Activated CD8-positive, alpha-beta memory T cell treated with anti-CD3 and anti-CD28 coated beads, Interleukin-2, amount 50 U/mL, for 48 hours (primary cell): ENCODE results near the gene SCAP.
"Not testable (repeated sequence)": the region's sequence is repeated elsewhere in the genome, so short reads cannot be mapped to it uniquely, and the experiment has no call there.

Source experiments
- DNase-seq: peaks from one replicate; pipeline ENCODE4 v3.0.0-alpha.2; 2020

SCAP gene

DNA sequence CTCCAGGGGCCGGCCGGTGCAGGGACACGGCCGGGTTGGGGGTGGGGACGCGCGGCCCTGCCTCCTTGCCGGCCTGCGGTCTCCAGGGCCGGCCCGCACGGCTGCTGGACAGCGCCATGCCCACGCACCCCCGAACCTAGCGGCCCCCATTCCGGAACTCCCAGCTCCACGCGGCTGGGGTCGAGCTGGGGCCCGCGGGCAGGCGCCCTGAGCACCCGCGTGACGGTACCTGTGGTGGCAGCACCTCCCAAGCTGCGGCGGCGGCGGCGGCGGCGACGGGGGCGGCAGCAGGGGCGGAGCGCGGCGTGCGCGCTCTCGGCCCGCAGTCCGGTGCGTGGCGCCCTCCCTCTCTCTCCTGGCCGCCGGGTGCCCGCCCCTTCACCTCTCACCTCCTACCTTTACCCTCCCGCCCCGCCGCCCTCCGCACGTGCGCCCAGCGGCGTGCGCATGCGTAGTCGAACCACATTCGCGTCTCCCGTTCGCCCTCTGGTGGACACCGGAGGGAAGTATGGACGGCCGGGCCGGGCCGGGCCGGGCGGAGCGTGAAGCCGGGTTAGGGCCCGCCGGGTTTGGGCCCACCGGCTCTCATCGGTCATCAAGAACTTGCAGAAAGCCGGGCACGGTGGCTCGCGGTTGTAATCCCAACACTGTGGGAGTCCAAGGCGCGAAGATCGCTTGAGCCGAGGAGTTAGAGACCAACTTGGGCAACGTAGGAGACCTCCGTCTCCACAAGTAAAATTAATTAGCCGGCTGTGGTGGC lies at the start of gene SCAP:
TSS of gene SCAP (minus strand) at position 372 of the 760 bp plus-strand sequence. CDS start 32,948 bp downstream, outside the sequence.
- DNase-seq, result peak; percentile 100

GRCh38 chr3:47523310-47524073 lies 47.8 kb upstream of the SCAP start:
- DNase-seq, result no peak

DNA sequence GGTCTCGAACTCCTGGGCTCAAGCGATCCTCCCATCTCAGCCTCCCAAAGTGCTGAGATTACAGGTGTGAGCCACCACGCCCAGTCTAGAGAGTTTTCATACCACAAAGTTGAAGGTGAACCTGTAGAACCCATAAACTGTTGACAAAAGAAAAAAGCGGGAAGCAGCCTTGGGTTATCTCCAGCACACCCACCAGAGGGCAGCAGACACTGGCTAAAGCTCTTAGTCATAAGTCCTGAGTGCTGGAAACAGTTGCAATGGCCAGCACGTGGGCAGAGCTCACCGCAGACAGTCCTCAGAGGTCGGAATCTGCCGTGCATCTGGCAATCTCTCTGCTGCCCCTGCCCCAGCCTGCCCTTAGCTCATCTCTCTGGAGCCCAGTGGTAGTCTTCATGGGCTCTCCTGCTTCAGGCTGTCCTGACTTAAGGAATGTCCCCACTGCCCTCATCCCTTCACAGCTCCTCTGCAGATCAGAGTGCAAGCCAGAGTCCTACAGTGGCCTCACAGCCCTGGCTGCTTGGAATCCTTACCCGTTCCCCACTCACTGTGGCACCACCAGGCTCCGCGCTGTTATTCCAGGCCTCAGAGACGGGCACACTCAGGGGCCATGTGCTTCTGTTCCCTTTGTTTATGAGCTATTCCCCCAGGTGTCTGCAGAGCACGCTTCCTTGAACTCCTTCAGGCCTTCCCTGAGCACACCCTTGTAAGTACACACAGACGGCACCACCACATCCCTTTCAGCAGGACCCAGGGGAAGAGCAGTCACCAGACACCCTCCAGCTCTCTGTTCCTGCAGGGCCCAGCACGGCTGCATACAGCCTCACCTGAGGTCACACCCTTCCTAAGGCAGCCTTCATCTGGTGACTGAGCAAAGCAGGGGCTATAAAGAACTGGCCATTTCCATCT lies 46.6 kb upstream of the SCAP start:
- DNase-seq, result peak; percentile 83

DNA sequence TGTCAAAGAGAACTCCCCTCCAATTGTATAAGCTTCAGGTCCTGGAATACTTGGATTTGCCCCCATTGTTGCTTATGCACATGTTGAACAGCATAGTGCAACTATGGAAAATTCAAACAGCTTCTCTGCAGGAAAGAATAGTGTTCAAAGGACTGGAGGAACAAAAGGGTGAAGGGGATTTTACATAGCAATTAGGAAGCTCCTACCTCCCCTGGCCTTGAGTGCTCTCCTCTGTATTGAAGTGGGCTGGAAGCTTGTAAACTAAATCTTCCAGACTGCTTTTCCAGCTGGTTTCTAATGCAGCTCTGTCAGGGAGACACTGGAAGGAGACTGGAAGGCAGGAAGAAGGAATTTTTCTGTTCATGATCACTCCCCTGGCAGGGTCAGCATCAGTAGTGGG lies 45.0 kb upstream of the SCAP start:
- DNase-seq, result no peak

GRCh38 chr3:47517937-47518336 lies 42.2 kb upstream of the SCAP start:
- DNase-seq, result no peak

- DNase-seq, result no peak
Observed at GRCh38 chr3:47515864-47516319, 40.2 kb upstream of the SCAP start.

DNA sequence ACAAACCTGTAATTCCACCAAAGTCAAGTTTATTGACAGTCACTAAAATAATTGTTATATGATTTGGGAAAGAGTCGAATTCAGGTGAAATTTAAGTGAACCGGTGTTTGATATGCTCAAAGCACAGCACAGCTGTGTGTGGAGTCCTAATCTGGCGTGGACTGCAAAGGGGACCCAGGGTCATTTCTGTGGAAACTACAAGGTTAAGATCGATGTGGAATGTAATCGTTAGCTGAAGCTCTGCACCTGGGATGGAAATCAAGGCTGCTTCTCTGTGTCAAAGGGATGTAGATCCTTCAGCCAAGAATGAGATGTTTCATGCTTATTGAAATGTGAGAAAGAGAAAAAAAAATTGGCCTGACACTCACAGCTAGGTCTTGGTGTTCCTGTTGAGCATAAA lies 39.4 kb upstream of the SCAP start:
- no peak for DNase-seq

- peak; percentile 99 for DNase-seq
Observed at GRCh38 chr3:47513125-47513929, 37.6 kb upstream of the SCAP start, which contains the start of gene ELP6. Gene ELP6 (minus strand): TSS chr3:47513712. CDS start chr3:47513590, 122 bp downstream.

DNA sequence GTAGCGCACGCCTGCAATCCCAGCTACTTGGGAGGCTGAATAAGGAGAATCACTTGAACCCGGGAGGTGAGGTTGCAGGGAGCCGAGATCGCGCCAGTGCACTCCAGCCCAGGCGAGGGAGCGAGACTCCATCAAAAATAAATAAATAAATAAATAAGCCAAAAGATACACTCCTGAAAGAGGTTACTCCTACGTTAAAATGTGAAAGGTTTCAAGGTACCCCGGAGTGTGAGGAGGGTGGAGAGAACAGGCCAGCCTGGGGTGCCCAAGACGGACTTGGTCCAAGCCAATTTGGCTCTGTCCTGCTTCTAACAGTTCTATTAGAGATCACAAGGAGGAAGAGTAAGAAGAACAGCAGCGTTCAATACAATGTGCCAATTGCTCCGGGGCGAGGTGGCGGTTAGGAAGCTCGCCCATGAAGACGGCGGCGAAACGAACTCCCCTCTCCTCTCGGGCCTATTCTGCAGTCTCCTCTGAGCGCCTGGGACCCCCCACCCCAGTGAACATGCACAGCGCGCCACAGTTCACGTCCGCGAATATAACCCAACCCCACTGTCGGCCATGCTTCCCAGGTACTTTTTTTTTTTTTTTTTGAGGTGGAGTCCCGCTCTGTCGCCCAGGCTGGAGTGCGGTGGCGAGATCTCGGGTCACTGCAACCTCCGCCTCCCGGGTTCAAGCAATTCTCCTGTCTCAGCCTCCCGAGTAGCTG lies 36.8 kb upstream of the SCAP start:
- peak; percentile 64 for DNase-seq

- not testable (repeated sequence) for DNase-seq
Observed at GRCh38 chr3:47505267-47505666, 29.5 kb upstream of the SCAP start.

DNA sequence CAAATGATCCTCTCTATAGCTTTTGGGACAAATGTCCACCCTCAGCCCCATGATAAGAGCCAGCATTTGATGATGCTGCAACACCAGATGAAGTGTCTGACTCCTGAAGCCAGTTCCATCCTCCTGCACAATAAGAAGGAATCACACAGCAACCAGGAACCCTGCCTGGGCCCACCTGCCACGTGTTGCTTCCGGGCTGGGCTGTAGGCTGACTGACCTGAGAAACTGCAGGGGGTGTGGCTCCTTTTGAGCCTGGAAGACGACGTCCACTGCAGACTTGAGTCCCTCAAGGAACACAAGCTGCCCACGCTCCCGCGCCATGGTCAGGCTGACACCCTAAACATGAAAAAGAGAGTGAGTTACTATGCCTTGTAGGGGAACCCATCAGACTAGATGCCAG lies 28.4 kb upstream of the SCAP start:
- no peak for DNase-seq

- no peak for DNase-seq
Observed at GRCh38 chr3:47503033-47503432, 27.3 kb upstream of the SCAP start.

DNA sequence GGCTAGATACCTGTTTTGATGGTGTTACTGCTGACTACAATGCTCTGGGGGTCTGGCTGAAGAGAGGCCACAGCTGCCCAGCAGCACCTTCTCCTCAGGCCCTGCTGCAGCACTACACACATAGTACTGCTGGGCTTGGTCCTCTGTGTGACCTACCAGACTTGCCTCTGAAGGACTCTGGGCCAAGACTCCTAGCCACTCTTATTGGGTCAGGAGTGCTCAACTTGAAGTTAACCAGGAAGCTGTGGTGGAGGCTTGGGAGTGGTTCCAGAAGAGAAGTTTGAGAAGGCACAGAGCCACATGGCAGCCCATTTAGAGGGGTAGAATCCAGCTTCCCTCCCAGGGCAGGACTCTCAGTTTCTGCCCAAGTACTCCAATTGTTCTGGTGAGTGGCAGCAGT lies 21.2 kb upstream of the SCAP start:
- DNase-seq, result no peak

DNA sequence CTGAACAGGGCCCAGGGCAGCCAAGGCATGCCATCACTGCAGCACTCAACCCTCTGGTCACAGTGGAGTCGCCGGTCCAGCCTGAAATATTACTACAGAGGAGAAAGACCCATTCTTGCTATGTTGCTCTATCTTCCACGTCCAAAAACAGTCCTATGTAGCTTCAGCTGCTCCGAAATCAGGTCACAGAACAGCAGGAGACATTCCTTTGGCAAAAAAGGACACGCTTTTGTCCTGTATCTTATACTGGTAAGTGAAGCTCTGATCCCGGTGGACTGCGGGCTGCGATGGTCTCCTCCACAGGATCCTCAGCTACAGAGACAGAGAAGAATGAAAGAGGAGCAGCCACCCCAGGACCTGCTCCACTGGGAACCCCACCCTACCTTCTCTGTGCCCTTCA lies 20.1 kb upstream of the SCAP start:
- no peak for DNase-seq

DNA sequence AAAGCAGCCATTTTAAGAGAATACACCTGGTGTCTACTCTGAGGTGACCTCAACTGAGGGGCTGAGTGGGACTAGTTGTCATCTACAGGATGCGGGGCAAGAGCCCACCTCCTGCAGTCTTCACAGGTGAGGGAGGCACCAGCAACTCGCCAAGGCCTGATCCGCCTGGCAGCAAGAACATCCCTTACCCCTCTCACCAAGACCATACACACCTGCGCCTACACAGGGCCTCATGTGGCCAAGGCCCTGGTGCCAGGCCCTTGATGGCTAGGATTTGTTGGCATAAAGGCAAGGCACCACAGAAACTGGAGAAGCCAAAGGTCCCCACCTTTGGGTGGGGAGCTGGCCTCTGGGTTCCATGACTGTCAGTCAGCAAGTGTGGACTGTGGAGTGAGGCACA lies 19.4 kb upstream of the SCAP start:
- DNase-seq, result no peak

DNA sequence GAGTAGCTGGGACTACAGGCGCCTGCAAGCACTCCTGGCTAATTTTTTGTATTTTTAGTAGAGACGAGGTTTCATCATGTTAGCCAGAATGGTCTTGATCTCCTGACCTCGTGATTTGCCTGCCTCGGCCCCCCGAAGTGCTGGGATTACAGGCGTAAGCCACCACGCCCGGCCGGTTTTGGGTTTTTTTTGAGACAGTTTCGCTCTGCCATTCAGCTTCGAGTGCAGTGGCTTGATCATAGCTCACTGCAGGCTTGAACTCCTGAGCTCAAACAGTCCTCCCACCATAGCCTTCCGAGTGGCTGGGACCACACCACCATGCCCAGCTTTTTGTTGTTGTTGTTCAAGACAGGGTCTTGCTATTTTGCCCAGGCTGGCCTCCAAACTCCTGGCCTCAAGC lies 16.0 kb upstream of the SCAP start:
- DNase-seq, result no peak

DNA sequence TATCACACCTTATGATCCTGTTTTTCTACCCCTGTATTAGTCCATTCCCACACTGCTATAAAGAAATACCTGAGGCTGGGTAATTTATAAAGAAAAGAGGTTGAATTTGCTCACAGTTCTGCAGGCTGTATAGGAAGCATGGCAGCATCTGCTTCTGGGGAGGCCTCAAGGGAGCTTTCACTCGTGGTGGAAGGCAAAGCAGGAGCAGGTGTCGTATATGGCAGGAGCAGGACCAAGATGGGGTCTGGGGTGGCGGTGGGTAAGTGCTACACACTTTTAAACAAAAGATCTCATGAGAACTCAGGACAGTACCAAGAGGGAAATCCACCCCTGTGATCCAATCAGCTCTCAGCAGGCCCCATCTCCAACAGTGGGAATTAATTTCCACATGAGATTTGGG lies 15.4 kb upstream of the SCAP start:
- no peak for DNase-seq

DNA sequence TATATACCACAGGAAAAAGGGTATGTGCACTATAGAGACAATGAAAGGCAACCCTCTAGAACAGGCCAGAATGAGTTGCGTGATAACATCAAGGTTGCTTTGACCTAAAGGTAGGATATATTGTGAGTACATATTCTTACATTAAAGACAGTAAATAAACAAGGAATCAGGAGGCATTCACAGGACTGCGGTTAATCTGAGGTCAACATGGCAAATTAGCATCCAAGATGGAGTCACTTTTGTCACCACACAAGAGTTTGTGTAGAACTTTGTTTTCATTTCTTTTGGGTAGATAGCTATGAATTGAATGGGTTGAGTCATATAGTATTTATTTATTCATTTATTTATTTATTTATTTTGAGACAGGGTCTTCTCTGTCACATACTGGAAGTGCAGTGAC lies 11.5 kb upstream of the SCAP start:
- no peak for DNase-seq

GRCh38 chr3:47485812-47486211 lies 10.1 kb upstream of the SCAP start:
- no peak for DNase-seq

DNA sequence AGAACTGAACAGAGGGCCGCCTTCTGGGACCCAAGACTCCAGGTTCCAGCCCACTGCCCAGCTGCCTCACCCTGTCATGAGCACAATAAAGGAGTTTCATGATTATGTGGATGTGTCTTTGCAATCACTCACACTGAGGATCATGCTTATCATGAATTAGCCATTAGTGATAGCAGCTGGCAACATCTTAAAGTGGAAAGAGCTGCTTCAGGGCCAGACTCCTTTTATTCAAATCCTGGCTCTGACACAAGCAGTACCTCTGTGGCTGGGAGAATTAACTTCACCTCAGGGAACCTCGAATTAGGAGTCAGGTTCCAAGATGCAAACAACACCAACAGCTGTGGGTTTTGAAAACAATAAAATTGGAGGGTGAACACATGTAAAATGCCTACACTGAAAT lies 6.6 kb upstream of the SCAP start:
- no peak for DNase-seq

DNA sequence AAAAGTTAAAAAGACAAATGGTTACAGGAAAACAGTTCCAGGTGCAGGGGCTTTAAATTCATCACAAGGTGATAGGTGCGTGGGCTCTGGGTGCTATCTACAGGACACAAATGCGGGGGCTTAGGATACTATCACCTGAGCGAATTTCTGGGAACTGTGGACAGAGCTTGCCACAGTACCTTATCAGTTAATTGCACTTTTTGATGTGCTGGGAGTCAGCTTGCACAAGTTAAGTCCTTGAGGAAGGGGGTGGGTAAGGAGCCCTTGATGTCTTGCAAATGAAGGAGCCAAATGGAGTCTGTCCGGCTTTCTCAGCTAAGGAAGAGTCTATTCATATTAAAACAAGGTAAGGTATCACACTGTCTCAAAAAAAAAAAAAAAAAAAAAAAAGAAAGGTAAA lies 6.0 kb upstream of the SCAP start:
- not testable (repeated sequence) for DNase-seq

DNA sequence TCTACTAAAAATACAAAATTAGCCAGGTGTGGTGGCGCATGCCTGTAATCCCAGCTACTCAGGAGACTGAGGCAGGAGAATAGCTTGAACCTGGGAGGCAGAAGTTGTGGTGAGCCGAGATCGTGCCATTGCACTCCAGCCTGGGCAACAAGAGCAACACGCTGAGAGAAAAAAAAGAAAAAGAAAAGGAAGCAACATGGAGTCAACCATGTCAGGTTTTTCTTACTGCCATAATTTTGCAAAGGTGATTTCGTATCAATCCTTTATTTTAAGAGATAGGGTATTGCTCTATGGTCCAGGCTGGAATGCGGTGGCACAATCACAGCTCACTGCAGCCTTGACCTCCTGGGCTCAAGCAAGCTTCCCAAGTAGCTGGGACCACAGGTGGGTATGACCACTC lies 4.5 kb upstream of the SCAP start:
- not testable (repeated sequence) for DNase-seq
